GM23338 (cell line): ENCODE results near the gene MINDY4. TPM values are rescaled to one million over a fixed set of nuclear protein-coding genes. Genes with fewer than 3 reads are reported as not detected.

Experiments used
- ATAC-seq: fragments of 200-7000 bp; cut with Tn5 transposase; 3 replicates; pipeline ENCODE4 v1.9.1; 2020
- DNase-seq: peaks from one replicate; pipeline ENCODE4 v3.0.0-alpha.2; 2015; ENCODE audit warnings: low spot score
- H2AFZ ChIP-seq: fragments of 200-600 bp; sonication (generic); 2 replicates; pipeline ENCODE4 v1.8.0; 2016; ENCODE audit warnings: antibody characterized with exemption, mild to moderate bottlenecking, moderate library complexity
- H3F3A ChIP-seq: fragments of 200-600 bp; sonication (generic); replicated peaks from 2 replicates; pipeline ENCODE4 v1.8.0; 2017; ENCODE audit warnings: antibody characterized with exemption, mixed run types, low read depth
- H3K27ac ChIP-seq: fragments of 200-600 bp; sonication (generic); 2 replicates; pipeline ENCODE4 v1.6.1; 2016; ENCODE audit warnings: low read depth
- H3K27me3 ChIP-seq: fragments of 200-600 bp; sonication (generic); 2 replicates; pipeline ENCODE4 v1.8.0; 2016; ENCODE audit warnings: mild to moderate bottlenecking, mixed run types, moderate library complexity; ENCODE audit not compliant: insufficient read depth
- H3K36me3 ChIP-seq: fragments of 200-600 bp; sonication (generic); 2 replicates; pipeline ENCODE4 v1.8.0; 2016; ENCODE audit warnings: mild to moderate bottlenecking; ENCODE audit not compliant: insufficient read depth
- H3K4me1 ChIP-seq: fragments of 200-600 bp; sonication (generic); 2 replicates; pipeline ENCODE4 v1.8.0; 2016; ENCODE audit warnings: mild to moderate bottlenecking, moderate library complexity; ENCODE audit not compliant: insufficient read depth
- H3K4me2 ChIP-seq: fragments of 200-600 bp; sonication (generic); 2 replicates; pipeline ENCODE4 v1.7.1; 2017; ENCODE audit warnings: mixed run types
- H3K4me3 ChIP-seq: fragments of 200-600 bp; sonication (generic); 2 replicates; pipeline ENCODE4 v1.6.1; 2016; ENCODE audit warnings: mixed run types
- H3K79me2 ChIP-seq: fragments of 200-600 bp; sonication (generic); replicated peaks from 2 replicates; pipeline ENCODE4 v1.8.0; 2017; ENCODE audit warnings: mild to moderate bottlenecking; ENCODE audit not compliant: insufficient read depth
- H3K9me2 ChIP-seq: fragments of 200-600 bp; sonication (generic); 2 replicates; pipeline ENCODE4 v1.8.0; 2017; ENCODE audit not compliant: insufficient read depth
- H4K20me1 ChIP-seq: fragments of 200-600 bp; sonication (generic); replicated peaks from 2 replicates; pipeline ENCODE4 v1.8.0; 2017; ENCODE audit warnings: mild to moderate bottlenecking; ENCODE audit not compliant: insufficient read depth
- H3K27ac Mint-ChIP-seq: 2 replicates; pipeline ENCODE4 v1.8.0; 2020; ENCODE audit warnings: inconsistent platforms, mild to moderate bottlenecking, moderate library complexity, mixed read lengths
- H3K27me3 Mint-ChIP-seq: 3 replicates; pipeline ENCODE4 v1.8.0; 2022; ENCODE audit warnings: low read depth, mild to moderate bottlenecking, moderate library complexity, mixed read lengths, inconsistent platforms; ENCODE audit not compliant: insufficient read depth, poor library complexity
- H3K36me3 Mint-ChIP-seq: 3 replicates; pipeline ENCODE4 v1.8.0; 2021; ENCODE audit warnings: low read depth, mild to moderate bottlenecking, inconsistent platforms, moderate library complexity, mixed read lengths
- H3K4me1 Mint-ChIP-seq: 3 replicates; pipeline ENCODE4 v1.8.0; 2020; ENCODE audit warnings: mild to moderate bottlenecking, inconsistent platforms, mixed read lengths
- H3K4me3 Mint-ChIP-seq: 3 replicates; pipeline ENCODE4 v1.8.0; 2021; ENCODE audit warnings: moderate library complexity, mild to moderate bottlenecking, inconsistent platforms, mixed read lengths
- H3K9me3 Mint-ChIP-seq: 3 replicates; pipeline ENCODE4 v1.8.0; 2020; ENCODE audit warnings: moderate library complexity, mild to moderate bottlenecking, inconsistent platforms, mixed read lengths
- CREB1 ChIP-seq: fragments of 250-450 bp; sonication (Bioruptor Pico); IDR thresholded peaks from 2 replicates; pipeline ENCODE4 v1.5.0; 2020; ENCODE audit warnings: low read depth, mild to moderate bottlenecking, moderate library complexity
- CTCF ChIP-seq, 2 experiments: fragments of 200-600 bp in 1 of 2; sonication (generic) in 1 of 2; conservative IDR thresholded peaks; 2 replicates each; pipeline versions ENCODE4 v1.5.1 to v1.6.1; 2016 to 2017; ENCODE audit warnings: antibody characterized with exemption in 2 of 2, low read depth in 2 of 2, mild to moderate bottlenecking in 2 of 2, moderate library complexity in 1 of 2
- EZH2 ChIP-seq: fragments of 200-600 bp; sonication (generic); IDR thresholded peaks from one replicate; pipeline ENCODE4 v1.8.0; 2017; ENCODE audit warnings: antibody characterized with exemption, mild to moderate bottlenecking, low read depth; ENCODE audit not compliant: unreplicated experiment
- EZH2phosphoT487 ChIP-seq: fragments of 200-600 bp; sonication (generic); IDR thresholded peaks from one replicate; pipeline ENCODE4 v1.8.1; 2018; ENCODE audit warnings: antibody characterized with exemption; ENCODE audit not compliant: unreplicated experiment
- JUNB ChIP-seq: IDR thresholded peaks from one replicate; pipeline ENCODE4 v1.6.1; 2016; ENCODE audit warnings: antibody characterized with exemption; ENCODE audit not compliant: unreplicated experiment
- NANOG ChIP-seq: IDR thresholded peaks from 2 replicates; pipeline ENCODE4 v1.6.1; 2016; ENCODE audit warnings: antibody characterized with exemption, borderline replicate concordance
- POLR2AphosphoS5 ChIP-seq: IDR thresholded peaks from 2 replicates; pipeline ENCODE4 v1.6.1; 2016; ENCODE audit warnings: antibody characterized with exemption, low read depth
- STAT1 ChIP-seq: IDR thresholded peaks from one replicate; pipeline ENCODE4 v1.6.1; 2016; ENCODE audit warnings: antibody characterized with exemption; ENCODE audit not compliant: unreplicated experiment
- ZNF114 ChIP-seq: fragments of 250-450 bp; sonication (Bioruptor Pico); IDR thresholded peaks from 2 replicates; pipeline ENCODE4 v1.5.0; 2020; ENCODE audit warnings: mild to moderate bottlenecking, moderate library complexity
- ZNF331 ChIP-seq: fragments of 250-450 bp; sonication (Bioruptor Pico); IDR thresholded peaks from 2 replicates; pipeline ENCODE4 v1.5.0; 2020; ENCODE audit warnings: low read depth, mild to moderate bottlenecking, moderate library complexity
- ZNF462 ChIP-seq: fragments of 250-450 bp; sonication (Bioruptor Pico); IDR thresholded peaks from 2 replicates; pipeline ENCODE4 v1.5.0; 2020; ENCODE audit warnings: mild to moderate bottlenecking, moderate library complexity
- polyA plus RNA-seq: library from polyadenylated mRNA; unstranded; fragments of >200 nt; fragmentation: Nextera tagmentation; extraction: Ambion mirVana; gene quantifications from 2 replicates; pipeline ENCODE4 v1.2.1, GENCODE V29; 2016
- total RNA-seq: library from RNA; depleted of rRNA; stranded (reverse); fragments of >200 nt; shearing (Covaris generic); gene quantifications from 2 replicates; pipeline ENCODE4 v1.2.3, GENCODE V29; 2014
- TF ChIP-seq, protein P1 (sequence below): IDR thresholded peaks from one replicate; pipeline ENCODE4 v1.6.1; 2018; ENCODE audit warnings: antibody characterized with exemption; ENCODE audit not compliant: unreplicated experiment
- TF ChIP-seq, protein P2 (sequence below): IDR thresholded peaks from 2 replicates; pipeline ENCODE4 v1.6.1; 2016; ENCODE audit warnings: antibody characterized with exemption

MINDY4 gene
- total and polyA plus RNA-seq, 2 experiments from 2014 or later, result 1.7 to 4.4 TPM

GRCh38 chr7:30829471-30829870 lies 58.3 kb downstream of the MINDY4 start:
- ATAC-seq (no peak), DNase-seq (no peak)
- Histone ChIP-seq H3K79me2 (no peaks in the 10 kb centered on the region), H3K27me3 (no peaks in the 10 kb centered on the region), H3K27ac (no peak overlapping the region), H4K20me1 (no peaks in the 10 kb centered on the region), H2AFZ (no peak overlapping the region), H3K4me1 (no peaks in the 10 kb centered on the region), H3K36me3 (no peaks in the 10 kb centered on the region), H3K4me2 (no peak overlapping the region), H3F3A (no peaks in the 10 kb centered on the region), H3K9me2 (no peaks in the 10 kb centered on the region), H3K4me3 (no peak overlapping the region)
- no peak for TF ChIP-seq EZH2
- no peak for TF ChIP-seq JUNB
- TF ChIP-seq CREB1 (CRISPR knock-in tag), result no peak
- no peak for TF ChIP-seq ZNF462 (CRISPR knock-in tag)
- TF ChIP-seq ZNF114 (CRISPR knock-in tag), result no peak
- TF ChIP-seq NANOG, result no peak
- TF ChIP-seq CTCF (conservative IDR thresholded peaks at IDR 0.05; ENCODE audit: low read depth in 2 of 2), result no peak
- TF ChIP-seq POLR2AphosphoS5, result no peak
- no peak for TF ChIP-seq ZNF331 (CRISPR knock-in tag)
- TF ChIP-seq STAT1, result no peak
- TF ChIP-seq, protein P1, sequence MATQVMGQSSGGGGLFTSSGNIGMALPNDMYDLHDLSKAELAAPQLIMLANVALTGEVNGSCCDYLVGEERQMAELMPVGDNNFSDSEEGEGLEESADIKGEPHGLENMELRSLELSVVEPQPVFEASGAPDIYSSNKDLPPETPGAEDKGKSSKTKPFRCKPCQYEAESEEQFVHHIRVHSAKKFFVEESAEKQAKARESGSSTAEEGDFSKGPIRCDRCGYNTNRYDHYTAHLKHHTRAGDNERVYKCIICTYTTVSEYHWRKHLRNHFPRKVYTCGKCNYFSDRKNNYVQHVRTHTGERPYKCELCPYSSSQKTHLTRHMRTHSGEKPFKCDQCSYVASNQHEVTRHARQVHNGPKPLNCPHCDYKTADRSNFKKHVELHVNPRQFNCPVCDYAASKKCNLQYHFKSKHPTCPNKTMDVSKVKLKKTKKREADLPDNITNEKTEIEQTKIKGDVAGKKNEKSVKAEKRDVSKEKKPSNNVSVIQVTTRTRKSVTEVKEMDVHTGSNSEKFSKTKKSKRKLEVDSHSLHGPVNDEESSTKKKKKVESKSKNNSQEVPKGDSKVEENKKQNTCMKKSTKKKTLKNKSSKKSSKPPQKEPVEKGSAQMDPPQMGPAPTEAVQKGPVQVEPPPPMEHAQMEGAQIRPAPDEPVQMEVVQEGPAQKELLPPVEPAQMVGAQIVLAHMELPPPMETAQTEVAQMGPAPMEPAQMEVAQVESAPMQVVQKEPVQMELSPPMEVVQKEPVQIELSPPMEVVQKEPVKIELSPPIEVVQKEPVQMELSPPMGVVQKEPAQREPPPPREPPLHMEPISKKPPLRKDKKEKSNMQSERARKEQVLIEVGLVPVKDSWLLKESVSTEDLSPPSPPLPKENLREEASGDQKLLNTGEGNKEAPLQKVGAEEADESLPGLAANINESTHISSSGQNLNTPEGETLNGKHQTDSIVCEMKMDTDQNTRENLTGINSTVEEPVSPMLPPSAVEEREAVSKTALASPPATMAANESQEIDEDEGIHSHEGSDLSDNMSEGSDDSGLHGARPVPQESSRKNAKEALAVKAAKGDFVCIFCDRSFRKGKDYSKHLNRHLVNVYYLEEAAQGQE, result no peak
- TF ChIP-seq, protein P2, sequence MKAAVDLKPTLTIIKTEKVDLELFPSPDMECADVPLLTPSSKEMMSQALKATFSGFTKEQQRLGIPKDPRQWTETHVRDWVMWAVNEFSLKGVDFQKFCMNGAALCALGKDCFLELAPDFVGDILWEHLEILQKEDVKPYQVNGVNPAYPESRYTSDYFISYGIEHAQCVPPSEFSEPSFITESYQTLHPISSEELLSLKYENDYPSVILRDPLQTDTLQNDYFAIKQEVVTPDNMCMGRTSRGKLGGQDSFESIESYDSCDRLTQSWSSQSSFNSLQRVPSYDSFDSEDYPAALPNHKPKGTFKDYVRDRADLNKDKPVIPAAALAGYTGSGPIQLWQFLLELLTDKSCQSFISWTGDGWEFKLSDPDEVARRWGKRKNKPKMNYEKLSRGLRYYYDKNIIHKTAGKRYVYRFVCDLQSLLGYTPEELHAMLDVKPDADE, result no peak
- no peak for TF ChIP-seq EZH2phosphoT487
- Mint-ChIP-seq H3K36me3 (peaks cover 28% of the 10 kb centered on the region), H3K27me3 (peaks cover 2% of the 10 kb centered on the region), H3K9me3 (peaks cover 29% of the 10 kb centered on the region), H3K27ac (no peak overlapping the region), H3K4me1 (peaks cover 7% of the 10 kb centered on the region), H3K4me3 (no peak overlapping the region)
